ENCODE data around the gene PRRT1B. TPM values are rescaled to one million over a fixed set of nuclear protein-coding genes. Genes with fewer than 3 reads are reported as not detected.

PRRT1B gene
- total RNA-seq, 1 donor from 2014 or later = not detected

DNA sequence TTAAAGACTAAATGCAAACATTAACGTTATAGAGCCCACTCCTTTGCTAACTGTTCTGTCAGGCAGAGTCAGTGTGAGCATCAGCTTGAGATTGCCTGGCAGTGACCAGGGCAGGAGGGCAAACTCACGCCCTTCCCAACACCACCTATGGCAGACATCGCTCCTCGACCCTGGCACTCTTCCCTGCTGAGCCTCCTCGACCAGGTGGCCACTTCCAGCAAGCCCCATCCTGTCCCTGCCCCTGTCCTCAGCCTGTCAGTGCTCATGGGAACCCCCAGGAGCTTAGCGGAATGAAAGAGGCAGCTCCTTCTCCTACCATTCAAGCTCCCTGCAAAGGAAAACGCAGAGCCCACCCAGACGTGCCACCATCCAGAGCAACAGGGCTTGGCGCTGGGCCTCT is 42.0 kb downstream of the PRRT1B start:
- H3K27me3 ChIP-seq = no peaks in the 10 kb centered on the region
- peaks cover 67 to 82% of the 10 kb centered on the region in 2 donors for H3K36me3 ChIP-seq
- no peak for DNase-seq (ENCODE audit: low spot score in 2 of 2)
- H3K27ac ChIP-seq = no peak overlapping the region
- H3K9me3 ChIP-seq = no peaks in the 10 kb centered on the region
- TF ChIP-seq, protein P1, sequence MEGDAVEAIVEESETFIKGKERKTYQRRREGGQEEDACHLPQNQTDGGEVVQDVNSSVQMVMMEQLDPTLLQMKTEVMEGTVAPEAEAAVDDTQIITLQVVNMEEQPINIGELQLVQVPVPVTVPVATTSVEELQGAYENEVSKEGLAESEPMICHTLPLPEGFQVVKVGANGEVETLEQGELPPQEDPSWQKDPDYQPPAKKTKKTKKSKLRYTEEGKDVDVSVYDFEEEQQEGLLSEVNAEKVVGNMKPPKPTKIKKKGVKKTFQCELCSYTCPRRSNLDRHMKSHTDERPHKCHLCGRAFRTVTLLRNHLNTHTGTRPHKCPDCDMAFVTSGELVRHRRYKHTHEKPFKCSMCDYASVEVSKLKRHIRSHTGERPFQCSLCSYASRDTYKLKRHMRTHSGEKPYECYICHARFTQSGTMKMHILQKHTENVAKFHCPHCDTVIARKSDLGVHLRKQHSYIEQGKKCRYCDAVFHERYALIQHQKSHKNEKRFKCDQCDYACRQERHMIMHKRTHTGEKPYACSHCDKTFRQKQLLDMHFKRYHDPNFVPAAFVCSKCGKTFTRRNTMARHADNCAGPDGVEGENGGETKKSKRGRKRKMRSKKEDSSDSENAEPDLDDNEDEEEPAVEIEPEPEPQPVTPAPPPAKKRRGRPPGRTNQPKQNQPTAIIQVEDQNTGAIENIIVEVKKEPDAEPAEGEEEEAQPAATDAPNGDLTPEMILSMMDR (IDR thresholded peaks at IDR 0.05) = no peak
- no peak overlapping the region for H3K4me3 ChIP-seq
- H3K4me1 ChIP-seq = no peaks in the 10 kb centered on the region
- intact Hi-C loops (cut with DNase I) = no loop called here

DNA sequence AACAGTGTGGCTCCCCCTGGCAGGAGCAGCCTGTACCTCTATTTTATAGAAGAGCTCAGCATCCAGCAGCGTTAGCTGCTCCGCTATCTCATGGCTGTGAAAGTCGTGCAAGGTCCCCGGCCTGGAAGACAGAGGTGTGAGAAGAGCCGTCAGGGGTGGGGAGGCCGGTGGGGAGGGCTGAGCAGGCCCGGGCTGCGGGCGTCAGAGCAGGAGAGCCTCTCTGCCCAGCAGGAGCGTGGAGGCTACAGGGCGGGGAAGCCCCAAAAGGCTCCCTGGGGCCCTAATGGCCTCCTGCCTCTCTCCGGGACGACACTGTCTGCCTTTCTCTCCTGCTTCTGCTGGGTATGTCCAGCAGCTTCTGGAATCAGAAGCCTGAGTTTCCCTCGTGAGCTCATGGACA is 42.6 kb downstream of the PRRT1B start:
- no peaks in the 10 kb centered on the region for H3K9me3 ChIP-seq
- no peaks in the 10 kb centered on the region for H3K27me3 ChIP-seq
- no peak for DNase-seq (ENCODE audit: low spot score in 2 of 2)
- H3K4me1 ChIP-seq = no peaks in the 10 kb centered on the region
- no peak overlapping the region for H3K4me3 ChIP-seq
- peaks cover 61 to 76% of the 10 kb centered on the region in 2 donors for H3K36me3 ChIP-seq
- no peak overlapping the region for H3K27ac ChIP-seq
- intact Hi-C loops (cut with DNase I) = no loop called here
- TF ChIP-seq, protein P1 (IDR thresholded peaks at IDR 0.05) = no peak

DNA sequence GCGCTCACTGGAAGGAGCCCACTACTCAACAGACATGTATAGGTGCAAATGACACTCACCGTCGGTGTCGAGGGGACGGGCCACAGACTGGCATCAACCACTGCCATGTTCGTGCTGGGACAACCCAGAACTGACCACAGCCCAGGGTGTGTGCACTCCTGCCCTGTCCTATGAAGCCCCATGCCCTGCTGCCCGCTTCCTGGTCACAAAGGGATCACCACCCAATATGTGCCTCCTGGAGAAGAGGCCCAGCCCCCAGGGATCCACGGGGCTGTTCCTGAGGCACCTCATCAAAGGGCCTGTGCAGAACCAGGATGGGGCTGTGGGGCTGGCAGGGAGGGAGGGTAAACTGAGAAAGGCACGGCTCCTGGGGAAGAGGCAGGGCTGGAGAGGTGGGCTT is 43.1 kb downstream of the PRRT1B start:
- H3K4me1 ChIP-seq = no peaks in the 10 kb centered on the region
- TF ChIP-seq, protein P1 (IDR thresholded peaks at IDR 0.05) = no peak
- H3K27me3 ChIP-seq = no peaks in the 10 kb centered on the region
- intact Hi-C loops (cut with DNase I) = no loop called here
- DNase-seq (ENCODE audit: low spot score in 2 of 2) = no peak
- H3K4me3 ChIP-seq = no peak overlapping the region
- peaks cover 56 to 75% of the 10 kb centered on the region in 2 donors for H3K36me3 ChIP-seq
- H3K27ac ChIP-seq = no peak overlapping the region
- no peaks in the 10 kb centered on the region for H3K9me3 ChIP-seq

DNA sequence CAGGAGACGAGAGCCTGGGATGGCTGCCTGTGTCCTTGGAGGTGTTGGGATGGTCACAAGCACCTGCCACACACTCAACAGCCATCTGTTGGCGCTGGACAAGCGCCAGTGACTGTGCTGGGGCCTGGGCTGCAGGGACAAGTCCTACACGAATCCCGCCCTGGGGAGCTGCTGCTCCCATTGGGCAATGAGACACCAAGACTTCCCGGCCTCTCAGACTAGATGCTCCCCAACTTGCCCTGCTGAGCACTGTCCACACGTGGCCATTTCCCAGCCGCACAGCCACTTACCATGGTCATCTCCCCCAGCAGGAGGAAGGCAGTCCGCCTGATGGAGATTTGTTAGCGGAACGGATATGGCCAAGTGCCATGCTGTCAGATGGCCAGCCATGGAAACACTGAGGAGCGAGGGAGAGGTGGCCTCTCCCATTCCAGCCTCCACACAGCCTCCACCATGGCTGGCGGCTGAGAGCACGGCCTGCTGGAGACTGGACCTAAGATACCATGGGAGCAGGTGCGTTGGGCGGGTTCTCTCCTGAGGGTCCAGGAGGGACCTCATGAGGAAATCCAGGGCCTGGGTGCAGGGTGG is 43.9 kb downstream of the PRRT1B start:
- no peaks in the 10 kb centered on the region for H3K4me1 ChIP-seq
- TF ChIP-seq, protein P1 (IDR thresholded peaks at IDR 0.05) = no peak

DNA sequence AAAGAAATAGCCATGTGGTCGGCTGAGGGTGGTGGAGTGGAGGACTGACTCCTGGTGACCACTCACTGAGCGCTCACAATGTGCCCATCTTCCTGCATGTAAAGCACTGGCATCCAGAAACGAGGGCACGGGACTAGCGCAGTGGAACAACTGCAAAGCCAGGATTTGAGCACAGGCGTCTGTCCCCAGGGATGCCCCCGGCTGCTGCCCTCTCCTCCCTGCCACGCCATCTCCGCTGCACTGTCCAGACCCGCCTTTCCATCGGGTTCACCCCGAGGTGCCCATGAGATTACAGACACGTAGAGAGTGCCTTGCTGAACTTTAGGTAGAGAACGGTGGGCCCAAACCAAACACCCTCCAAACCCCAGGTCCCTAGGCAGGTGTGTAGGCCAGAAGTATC is 44.7 kb downstream of the PRRT1B start:
- H3K4me3 ChIP-seq = no peak overlapping the region
- no peak overlapping the region for H3K27ac ChIP-seq
- H3K36me3 ChIP-seq = peaks cover 40 to 75% of the 10 kb centered on the region in 2 donors
- TF ChIP-seq, protein P1 (IDR thresholded peaks at IDR 0.05) = no peak
- no peaks in the 10 kb centered on the region for H3K27me3 ChIP-seq
- H3K4me1 ChIP-seq = no peaks in the 10 kb centered on the region
- no peak for DNase-seq (ENCODE audit: low spot score in 2 of 2)
- H3K9me3 ChIP-seq = no peaks in the 10 kb centered on the region
- intact Hi-C loops (cut with DNase I) = loop anchor here (5.0 kb wide), 1 partner anchor 47 kb away; no protein-coding TSS in a partner anchor

More for the DNA sequence above, 43.9 kb downstream of the PRRT1B start:
- Histone ChIP-seq H3K4me3 (no peak overlapping the region), H3K27ac (no peak overlapping the region), H3K36me3 (peaks cover 48 to 75% of the 10 kb centered on the region in 2 donors), H3K27me3 (no peaks in the 10 kb centered on the region), H3K9me3 (no peaks in the 10 kb centered on the region)
- no peak for DNase-seq (ENCODE audit: low spot score in 2 of 2)
- intact Hi-C loops (cut with DNase I) = no loop called here
